ENCODE results near the gene DGKD.

DGKD gene

DNA sequence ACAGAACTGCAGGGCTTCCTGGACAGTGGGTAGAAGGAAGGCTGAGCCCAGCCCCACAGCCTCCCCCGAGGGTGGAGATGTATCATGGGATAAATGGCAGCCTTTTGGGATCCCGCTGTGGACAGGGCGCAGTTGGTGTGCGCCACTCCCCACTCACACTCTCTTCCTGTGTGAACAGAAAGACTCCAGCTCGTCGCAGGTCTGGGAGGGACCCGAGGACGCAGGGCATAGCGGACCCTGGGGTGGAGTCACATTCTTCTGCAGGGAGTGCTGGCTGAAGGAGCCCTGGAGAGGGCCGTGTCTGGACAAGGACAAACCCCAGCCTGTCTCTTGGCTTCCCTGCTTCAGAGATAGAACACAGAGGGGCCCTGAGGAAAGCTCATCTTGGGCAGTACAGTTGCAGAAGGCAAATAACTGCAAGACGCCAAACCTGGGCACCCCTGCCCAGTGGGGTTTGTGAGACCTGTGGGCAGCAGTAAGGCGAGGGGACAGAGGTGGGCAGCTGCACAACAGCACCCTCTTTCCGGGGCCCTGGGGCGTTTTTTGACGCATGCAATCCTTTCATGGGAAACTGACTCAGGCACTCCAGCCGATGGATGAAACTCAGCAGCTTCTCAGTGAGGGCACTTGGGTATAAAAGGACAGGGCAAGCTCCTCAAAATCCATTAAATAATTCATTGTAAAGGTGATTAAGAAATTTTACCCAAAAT, 110.4 kb downstream of the DGKD start:
- DNase-seq: no peak

DNA sequence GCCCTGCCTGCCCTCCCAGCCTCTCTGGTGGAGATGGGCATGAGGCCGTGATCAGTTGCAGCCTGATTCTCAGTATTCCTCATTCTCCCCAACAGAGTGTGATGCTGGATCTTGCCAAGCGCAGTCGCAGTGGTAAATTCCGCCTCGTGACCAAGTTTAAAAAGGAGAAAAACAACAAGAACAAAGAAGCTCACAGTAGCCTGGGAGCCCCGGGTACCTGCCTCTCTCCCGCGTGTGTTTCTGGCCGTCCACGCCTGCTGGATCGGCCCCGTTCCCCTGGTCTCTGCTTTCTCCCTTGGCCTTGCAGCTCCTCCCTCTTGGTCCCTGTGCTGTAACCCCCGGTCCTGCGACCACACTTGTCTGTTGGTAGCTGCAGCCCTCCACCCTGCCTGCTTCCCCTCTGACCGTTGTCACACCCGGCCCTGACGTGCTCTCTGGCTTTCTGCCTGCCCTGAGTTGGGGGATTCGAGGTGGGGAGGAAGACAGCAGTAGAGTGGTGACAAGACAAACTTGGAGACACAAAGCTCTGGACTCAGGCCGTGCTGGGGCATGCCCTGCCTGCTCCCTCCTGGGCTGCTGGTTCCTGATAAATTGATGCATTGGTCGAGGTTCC, 112.8 kb downstream of the DGKD start:
- DNase-seq: no peak

DNA sequence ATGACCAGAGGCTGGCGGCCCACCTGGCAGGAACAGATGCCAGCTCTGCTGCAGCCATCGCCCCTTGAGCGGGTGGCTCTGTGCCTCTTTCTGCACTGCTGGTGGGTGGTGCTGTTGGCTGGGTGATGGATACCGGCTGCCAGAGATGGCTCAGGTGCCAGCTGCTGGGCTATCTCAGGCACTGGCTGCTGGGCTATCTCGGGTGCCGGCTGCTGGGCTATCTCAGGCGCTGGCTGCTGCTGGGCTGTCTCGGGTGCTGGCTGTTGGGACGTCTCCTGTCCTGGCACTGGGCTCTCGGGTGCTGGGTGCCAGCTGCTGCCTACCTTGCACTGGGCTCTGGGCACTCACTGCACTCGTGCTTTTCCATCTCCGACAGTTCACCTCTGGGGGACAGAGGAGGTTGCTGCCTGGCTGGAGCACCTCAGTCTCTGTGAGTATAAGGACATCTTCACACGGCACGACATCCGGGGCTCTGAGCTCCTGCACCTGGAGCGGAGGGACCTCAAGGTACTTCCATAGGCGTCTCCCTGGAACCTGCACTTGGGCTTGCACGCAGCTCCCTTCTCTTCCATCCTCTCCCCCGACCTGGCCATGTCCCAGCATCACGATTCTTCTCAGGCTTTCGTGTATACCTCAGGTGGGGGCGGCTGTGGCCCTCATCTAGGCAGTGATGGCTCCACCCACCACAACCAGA, 113.9 kb downstream of the DGKD start:
- no peak for DNase-seq

DNA sequence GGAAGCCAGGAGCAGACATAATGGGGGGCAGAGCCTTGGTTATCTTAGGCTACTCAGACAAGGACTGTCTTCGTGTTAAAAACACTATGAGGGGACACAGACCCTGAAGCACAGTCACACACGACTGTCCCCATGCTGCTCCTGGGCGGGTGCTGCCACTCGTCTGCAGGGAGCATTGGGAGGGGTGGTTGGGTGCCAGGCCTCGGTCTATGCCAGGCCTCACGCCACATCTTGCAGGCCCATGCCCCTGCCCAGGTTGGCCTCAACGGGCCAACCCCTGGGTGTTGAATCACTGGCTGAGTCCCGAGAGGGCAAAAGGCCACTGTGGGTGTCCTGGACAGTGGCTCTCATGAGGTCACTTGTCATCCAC, 114.4 kb downstream of the DGKD start:
- DNase-seq: no peak

DNA sequence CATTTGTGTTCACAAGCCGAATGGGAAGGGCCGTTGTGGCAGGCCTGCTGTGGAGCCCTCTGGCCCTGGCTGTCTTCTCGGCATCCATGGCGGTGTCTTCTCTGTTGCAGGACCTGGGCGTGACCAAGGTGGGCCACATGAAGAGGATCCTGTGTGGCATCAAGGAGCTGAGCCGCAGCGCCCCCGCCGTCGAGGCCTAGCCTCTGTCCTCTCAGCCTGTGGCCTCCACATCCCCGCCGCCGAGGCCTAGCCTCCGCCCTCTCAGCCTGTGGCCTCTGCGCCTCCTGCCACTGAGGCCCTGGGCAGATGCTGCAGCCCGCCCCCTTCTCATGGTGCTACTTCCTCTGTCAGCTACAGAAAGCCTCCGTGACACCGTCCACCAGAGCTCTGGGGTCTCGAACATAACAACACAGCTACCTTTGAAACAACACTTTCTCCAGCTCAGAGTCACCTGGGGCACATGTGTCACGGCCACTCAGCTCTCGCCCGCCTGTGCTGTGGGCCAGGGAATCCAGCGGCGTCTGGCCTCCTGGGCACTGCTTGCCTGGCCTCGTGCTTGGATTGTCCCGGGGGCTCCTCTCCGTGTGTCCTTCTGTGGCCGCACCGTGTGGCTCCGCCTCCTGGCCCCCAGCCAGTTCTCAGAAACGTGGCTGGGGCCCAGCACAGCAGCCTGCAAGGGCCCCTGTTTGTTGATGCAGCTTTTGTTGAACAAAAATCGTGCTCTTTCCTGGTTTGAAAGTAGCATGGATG, 115.1 kb downstream of the DGKD start:
- DNase-seq: no peak

DNA sequence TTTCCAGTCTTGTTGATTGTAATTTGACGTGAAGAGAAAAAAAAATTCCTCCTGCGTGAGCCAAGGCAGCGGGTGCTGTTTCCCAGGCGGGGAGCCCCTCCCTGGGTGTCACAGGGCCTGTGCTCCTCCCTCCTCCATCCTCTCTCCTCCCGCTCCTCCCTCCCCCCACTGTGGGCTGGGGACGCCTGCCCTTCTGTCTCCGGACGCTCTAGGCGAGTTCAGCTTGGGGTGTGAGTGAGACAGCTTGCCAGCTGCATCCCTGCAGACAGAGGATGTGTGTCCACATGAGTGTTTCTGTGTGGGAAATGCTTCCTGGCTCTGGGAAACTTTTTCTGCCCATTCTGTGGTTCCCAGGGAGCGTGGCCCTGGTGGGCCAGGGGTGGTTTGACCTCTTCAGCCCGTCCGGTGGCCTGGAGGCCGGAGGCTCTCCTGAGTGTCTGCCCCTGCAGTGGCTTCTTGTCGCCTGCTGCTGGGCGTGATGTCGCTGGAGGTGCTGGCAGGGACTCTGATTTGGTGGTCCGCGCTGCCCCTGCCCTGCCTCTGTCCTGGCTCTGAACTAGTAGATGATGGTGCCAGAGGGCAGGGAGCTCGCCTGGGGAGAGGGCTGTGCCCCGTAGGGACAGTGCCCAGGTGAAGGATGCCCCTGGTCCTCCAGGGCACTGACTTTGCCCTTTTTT, 115.9 kb downstream of the DGKD start:
- no peak for DNase-seq

DNA sequence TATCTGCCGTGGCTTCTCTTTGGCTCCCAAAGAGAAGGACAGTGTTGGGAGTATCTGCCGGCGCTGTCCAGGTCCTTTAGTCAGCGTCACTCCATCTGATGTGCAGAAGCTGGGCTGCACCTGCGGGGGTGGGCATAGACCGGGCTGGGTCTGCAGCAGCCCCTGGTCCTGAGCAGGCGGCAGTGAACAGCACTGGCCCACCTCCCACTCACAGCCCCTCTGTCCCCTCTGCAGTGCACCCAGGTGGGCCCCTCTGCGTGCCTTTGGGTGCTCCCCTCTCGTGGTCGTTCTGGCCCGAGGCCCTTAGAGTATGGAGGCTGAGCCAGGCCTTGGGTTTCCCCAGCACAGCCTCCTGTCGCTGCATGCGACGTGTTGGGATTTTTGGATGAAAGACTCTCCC, 116.5 kb downstream of the DGKD start:
- DNase-seq: no peak

DNA sequence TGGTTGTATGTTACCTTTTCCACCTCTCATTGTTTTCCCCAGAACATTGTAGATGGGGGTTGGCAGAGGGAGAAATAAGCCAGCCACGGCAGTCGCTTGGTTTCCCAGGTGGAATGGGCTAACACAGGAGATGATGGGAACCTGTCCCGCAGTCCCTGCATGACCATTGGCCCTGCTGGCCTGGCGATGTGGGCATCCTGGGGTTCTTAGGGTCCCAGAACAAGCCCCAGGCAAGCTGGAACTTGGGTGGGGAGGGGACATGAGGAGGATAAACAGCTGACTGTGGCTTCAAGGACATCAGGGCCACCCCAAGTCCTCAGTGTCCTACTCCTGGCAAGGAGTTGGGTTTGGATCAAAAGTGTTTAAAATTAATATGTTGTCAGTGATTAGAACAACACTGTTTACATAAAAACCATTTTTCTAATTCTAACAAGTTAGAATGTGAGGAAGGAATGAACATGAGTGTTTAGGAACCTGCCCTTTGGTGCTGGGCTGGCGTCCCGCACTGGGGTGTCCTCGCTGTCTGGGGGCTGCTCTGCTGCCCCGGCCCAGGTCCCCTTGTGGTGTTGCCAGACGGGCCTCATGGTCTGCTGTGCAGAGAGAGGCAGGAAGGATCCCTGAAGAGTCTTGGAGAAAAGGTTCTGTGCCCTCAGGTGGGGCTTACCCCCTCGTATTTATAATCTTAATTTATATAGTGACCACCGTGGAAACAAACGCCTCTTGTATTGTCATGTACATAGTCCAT, 117.2 kb downstream of the DGKD start:
- DNase-seq: no peak

DNA sequence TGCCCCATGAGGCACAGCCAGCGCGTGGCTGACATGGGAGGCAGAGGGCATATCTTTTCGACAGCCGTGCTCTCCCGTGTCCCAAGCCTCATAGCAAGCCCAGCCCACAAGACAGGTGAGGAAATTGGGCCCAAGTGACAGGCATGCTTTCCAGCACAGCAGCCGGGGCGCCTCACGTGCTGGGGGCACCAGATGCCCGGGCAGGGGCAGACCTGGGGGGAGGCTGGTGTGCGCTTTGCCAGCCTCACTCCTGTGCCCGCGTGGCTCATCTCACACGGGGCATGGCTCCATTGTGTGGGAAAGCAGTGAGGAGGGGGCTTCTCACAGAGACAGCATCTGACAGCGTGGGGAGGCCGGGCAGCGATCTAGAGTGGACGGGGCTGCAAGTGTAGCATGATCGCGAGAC, 119.1 kb downstream of the DGKD start:
- no peak for DNase-seq

DNA sequence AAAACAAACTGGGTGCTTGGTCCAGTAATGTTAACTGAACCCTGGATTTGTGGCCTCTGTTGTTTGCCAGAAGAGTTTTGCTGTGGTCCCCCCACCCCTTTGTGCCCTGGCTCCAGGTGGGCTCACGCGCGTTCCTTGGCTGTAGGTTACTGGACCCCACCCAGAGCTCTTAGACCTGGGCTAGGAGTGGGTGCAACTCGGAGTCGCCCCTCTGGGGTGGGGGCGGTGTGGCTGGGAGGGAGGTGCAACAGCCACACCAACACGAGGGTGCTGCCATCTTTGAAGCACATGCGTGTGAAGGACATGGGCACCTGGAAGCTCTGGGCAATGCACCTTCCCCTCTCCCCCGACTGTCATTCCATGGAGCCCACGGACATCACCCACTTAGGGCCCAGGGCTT, 119.6 kb downstream of the DGKD start:
- no peak for DNase-seq

DNA sequence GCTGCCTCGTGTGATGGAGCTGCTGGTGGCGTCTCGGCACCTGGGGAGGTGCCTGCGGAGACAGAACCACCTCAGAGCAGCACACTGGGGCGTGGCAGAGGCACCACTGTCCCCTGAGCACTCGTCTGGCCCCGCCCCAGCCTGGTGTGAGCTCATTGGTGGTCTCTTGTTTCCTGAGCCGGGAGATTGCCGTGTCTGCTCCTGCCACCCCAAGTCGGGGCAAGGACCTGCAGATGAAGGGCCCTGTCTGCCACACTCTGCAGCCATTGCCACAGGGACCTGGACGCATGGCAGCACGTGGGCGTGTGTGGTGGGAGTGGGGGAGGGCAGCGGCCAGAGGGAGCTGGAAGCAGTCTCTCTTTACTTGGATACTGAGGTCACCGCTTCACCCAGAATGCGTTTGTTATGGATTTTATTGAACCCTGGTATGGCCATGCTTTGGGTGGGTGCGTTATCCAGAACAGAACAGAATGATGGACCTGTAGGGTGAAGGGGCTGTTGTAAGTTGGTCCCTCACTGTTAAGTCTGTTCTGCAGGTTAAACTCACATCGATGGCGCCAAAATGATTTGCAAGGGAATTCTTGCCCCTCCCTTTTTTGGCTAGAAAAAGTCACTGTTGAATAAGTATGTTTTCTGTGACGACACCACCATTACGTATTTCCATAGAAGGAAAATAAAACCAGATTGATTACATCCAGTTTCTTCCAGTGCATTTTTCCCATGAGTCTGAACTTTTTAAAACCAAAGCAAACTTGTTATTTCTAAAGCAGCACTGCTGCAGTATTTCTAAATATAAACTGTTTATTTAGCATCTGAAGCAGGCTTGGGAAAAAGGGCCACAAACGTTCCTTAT, 120.2 kb downstream of the DGKD start:
- DNase-seq: no peak

DNA sequence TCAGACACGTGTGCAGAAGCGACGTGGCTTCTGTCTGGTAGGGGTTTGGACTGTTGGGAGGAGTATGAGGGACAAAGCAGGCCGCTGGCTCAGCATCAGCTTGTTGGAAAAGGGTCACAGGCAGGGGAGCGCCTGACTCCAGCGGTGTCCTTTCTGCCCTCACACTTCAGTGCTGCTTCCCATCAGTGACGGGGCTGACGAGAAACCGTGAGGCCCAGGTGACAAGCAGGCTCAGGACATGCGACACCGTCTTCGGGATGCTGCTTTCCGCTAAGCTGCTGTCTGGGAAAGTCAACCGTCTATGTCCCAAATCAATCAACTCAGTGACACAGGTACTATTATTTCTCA, 121.7 kb downstream of the DGKD start:
- no peak for DNase-seq

DNA sequence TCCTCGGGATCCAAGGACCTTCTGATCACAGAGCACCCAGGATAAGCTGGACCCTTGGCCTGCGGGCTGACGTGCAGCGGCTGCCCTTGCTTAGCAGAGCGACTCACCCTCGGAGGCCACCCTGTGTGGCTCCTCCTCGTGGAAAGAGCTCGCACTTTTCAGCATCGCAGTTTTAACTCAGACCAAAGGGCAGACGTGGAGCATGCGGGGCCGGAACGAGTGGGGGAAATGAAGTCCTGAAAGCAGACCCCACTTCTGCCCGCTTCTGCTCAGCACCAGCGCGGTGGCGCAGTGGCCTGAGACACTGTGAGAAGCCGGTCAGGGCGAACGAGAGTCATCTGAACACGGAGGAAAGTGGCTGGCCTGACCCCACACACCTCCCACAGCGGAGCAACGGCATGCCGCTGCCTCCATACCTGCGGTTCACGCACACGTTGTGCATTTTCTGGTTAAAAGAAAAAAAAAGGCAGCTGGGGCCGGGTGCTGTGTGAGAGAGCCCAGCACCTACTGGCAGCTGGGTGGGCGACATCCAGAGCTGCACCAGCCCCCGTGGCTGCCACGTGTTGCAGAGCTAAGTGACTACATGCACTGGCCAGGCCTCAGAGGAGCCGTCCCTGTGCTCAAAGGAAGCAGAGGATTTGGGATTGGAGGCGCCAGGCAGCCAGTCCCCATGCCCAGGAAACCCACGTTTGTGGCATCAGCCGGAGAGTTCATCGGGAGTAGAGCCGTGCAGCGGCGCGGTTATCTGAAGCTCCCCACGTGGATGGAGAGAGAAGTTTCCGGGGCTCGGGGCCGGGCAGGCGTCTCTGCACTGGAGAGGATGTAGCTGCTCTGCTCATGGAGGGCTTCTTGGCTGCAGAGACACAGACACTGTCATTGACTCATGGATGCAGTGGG, 122.6 kb downstream of the DGKD start:
- no peak for DNase-seq

DNA sequence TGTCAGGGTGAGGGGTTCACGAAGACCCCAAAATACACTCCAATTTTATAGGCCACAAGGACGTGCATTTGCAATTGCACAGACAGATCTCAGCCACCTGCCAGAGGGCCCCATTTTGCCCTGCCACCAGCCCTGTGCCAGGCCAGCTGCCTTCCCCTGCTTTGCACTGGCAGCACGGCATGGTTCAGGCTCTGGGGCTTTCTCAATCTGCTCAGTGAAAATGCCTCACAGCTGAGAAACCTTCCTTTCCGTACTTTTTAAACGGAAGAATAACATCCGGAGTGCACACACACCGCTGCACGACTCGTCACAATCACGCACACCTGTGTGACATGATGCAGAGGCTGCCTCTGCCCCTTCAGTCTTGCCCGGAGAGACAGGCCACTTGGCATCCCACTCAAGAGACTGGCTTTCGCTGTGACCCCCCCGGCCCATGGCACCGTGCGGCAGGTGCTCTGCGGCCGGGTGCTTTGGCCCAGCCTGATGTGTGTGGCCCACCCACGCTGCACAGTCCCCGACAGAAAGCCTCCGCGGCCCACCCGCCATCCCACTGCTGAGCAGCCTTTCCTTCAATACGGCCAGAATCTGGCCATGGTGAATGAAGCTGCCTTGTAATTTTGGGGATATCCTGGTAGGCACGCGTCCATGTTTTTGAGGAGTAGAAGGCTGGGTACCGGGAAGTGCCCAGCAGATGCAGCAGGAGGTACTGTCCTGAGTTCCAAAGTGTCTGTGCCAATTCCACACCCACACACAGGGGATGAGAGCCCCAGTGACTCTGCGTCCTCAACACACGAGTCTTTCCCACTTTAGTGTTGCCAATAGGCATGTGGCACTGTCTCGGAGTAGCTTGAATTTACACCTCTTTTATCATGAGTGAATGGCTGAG, 123.5 kb downstream of the DGKD start:
- no peak for DNase-seq

DNA sequence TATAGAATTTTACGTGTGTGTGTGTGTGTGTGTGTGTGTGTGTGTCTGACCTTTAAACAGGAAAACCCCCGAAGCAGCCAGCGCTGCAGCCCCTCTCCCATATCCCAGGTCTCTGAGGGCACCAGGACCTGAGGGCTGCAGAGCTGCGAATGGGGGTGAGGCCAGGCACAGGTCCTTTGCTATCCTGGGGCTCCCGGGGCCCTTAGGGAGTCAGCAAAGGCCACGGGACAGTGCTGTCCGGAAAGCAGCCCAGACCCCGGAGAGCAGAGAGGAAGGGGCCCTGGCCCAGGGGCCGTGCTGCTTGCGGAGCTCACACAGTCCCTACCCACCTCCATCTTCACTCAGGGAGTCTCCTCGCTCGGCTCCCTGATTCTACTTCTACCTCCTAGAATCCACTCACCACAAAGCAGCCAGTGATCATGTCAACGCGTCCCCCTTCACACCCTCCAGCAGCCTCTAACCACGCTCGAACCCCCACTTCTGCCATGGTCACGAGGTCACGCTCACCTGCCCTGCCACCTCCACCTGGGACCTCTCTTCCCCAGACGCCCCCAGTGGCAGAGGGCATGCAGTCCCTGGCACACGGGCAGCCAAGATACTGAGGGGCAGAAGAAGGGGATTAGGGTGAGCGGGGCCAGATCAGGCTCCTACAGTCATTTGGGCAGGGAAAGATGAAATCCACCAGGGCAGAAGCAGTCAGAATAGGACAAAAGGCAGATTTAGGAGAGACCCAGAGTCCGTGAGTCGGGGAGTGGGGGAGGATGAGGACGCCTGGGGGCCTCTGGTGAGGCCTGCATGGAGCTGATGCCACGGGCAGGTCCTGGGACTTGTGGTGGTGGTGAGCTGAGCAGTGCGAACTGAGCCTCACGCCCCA, 125.6 kb downstream of the DGKD start:
- no peak for DNase-seq

DNA sequence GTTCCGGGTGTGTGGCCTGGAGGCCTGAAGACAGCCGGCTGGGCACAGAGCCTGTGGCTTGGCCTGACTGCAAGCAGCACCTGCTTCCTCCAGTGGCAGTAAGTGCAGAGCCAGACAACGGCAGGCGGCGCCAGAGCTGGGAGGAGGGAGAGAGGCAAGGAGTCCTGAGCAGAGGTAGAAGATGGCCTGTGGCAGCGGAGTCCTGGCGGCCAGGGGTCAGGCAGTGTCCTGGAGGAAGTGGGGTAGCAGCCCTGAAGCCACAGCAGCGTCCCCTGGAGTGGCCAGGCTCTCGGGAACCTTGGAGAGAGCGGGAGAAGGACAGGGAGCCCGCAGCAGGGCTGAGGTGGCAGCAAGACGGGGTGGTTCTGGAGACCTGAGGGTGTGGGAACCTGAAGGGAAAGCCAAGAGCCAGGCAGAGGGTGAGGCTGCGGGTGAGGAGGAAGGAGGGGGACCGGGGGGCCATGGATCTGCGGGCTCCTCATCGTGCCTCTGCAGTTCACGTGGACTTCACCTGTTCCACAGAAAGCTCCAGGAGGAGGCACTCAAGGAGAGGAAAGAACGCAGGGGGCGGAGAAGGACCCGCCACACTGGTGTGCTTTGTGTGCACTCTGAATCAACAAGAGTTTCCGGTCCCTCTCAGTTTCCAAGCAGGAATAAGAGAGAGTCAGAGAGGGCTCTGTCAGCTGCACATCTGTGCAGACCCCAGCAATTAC, 126.4 kb downstream of the DGKD start:
- DNase-seq: peak; percentile 10

DNA sequence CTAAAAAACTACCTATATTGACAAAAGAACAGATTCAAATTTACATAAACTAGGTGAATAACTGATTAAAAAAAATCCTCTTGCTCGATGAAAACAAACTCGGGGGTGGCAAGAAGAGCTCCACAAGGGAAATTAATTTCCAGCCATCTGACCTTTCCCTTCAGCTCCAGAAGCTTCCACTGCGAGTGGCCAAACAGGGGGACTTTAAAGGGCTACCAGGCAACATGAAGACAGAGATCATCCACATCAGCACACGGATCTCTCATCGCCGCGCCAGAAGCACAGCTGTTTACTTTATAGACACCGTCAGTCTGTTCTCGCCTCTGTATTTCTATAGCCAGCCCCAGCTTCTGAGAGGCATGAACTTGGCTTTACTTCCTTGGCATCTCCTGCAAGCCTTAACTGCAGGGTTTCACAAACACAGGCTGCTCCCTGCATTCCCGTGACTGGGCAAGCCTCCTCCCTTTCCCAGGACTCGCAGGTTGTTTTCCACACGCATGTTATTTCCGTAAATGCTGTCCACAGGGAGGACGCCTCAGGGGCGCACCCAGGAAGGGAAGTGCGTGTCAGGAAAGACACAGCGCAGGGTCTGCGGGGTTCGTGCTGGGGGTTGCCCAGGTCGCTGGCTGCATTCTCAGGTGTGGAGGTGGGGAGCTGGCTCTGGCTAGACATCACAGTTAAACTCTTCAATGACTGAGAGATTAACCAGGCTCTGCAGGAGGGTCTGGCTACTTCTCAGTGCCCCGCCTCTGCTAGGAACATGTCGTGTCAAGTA, 127.3 kb downstream of the DGKD start:
- no peak for DNase-seq
